GM21786 (cell line): Measurements from ENCODE around the gene TTC4.

Experiments used
- ATAC-seq: cut with Tn5 transposase; IDR thresholded peaks from one replicate; pipeline ENCODE4 v1.9.1; 2021; ENCODE audit not compliant: unreplicated experiment

Gene TTC4, protein sequence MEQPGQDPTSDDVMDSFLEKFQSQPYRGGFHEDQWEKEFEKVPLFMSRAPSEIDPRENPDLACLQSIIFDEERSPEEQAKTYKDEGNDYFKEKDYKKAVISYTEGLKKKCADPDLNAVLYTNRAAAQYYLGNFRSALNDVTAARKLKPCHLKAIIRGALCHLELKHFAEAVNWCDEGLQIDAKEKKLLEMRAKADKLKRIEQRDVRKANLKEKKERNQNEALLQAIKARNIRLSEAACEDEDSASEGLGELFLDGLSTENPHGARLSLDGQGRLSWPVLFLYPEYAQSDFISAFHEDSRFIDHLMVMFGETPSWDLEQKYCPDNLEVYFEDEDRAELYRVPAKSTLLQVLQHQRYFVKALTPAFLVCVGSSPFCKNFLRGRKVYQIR

DNA sequence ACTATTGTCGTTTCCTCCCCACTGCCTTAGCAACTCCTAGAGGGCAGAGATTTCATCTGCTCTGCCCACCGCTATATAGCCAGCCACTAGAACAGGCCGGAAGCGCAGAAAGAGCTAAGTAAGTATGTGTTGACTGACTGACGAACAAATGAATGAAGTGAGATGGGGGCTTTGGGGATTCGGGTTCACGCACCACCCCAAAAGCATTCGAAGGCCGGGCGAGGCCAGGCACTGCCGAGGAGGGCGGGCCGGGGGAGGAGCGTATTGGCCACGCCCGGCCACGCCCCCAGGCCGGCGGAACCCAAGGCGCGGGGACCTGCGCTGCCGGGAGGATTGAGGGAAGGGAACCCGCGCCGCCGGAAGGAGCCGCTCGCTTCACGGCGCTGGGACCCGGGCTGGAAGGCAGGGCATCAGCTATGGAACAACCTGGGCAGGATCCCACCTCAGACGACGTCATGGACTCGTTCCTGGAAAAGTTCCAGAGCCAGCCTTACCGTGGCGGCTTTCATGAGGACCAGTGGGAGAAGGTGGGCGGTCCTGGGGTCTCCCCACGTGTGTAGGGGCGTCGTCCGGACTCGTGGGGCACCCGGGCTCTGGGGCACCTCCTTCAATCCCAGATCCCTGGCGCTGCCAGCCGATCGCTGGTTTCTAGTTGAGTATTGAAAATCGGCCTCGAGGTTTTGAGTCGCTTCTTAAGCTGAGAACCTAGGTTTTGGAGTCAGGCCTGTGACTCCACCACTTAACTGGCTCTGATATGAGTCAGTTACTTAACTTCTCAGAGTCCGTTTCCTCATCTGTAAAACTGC is at the start of gene TTC4:
Gene TTC4 (plus strand): TSS at position 369 of the 806 bp plus-strand sequence. CDS start 48 bp downstream, at position 417.
- ATAC-seq, result peak; percentile 92

DNA sequence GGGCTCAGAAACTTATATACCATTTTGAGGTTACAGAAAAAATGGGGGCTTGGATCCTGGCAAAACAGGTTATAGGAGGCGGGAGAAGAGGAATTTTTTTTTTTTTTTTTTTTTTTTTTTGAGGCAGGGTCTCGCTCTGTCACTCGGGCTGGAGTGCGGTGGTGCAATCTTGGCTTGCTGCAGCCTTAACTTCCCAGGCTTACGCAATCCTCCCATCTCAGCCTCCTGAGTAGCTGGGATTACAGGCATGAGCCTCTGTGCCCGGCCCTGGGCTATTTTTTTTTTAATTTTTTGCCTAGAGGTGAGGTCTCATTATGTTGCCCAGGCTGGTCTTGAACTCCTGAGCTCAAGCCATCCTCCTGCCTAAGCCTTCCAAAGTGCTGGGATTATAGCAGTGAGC is 49.3 kb upstream of the TTC4 start:
- no peak for ATAC-seq

DNA sequence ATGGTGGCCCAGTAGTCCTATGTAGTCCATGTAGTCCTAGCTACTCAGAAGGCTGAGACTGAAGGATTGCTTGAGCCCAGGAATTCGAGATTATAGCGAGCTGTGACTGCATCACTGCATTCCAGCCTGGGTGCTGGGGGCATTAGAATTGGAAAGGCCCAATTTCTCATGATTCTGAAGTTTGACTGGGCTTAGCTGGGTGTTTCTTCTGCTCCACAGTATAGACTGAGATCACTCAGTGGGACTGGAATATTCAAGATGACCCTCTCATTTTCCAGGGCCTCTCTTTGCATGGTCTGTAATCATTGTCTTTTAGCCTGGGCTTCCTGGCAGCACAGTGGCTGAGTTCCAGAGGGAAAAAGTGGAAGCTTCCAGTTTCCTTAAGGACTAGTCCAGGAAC is 47.9 kb upstream of the TTC4 start:
- ATAC-seq, result no peak

DNA sequence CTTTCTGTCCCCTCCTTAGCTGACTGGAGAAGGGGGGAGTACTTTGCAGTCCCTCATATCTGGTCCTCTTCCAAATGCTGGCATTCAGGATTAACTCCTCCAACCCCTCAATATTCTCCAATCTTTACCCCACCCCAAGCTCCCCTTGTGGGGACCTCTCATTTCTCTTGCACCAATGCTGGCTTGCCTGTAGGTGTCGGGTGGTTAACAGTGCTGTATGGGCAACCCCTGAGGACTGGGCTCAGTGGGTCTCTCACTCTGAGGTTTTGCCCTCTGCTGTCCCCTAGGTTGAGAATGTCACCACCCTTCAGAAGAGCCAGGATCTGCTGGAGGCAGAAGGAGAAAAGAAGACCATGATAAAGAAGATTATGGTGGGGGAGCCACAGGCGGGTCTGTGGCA is 47.1 kb upstream of the TTC4 start:
- ATAC-seq, result no peak

DNA sequence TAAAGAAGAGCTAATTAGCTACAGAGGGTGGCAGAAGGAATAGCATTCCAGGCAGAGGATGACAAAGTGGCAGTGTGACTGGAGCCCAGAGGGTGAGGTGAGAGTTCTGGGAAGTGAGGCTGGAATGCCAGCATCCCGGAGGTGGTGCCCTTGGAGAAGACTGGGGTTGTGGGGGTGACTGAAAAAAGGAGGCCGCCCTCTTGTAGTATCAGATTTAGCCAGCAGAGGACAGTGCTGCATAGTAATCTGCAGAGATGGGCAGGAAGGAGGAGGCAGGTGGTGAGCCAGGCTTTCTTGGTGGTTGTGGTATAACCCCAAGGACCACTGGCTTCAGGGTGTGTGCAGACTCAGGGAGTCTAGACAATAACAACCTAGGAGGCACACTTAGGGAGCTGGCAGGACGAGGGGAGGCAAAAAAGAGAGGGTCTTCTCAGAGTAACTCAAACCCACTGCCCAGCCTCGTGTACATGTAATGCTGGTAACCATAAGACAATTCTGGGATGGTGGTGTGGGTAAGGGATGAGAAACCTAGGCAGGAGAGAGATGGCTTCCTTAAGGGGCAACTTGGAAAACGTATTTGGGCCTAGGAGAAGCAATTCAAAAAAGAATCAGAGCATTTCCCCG is 43.6 kb upstream of the TTC4 start:
- no peak for ATAC-seq

DNA sequence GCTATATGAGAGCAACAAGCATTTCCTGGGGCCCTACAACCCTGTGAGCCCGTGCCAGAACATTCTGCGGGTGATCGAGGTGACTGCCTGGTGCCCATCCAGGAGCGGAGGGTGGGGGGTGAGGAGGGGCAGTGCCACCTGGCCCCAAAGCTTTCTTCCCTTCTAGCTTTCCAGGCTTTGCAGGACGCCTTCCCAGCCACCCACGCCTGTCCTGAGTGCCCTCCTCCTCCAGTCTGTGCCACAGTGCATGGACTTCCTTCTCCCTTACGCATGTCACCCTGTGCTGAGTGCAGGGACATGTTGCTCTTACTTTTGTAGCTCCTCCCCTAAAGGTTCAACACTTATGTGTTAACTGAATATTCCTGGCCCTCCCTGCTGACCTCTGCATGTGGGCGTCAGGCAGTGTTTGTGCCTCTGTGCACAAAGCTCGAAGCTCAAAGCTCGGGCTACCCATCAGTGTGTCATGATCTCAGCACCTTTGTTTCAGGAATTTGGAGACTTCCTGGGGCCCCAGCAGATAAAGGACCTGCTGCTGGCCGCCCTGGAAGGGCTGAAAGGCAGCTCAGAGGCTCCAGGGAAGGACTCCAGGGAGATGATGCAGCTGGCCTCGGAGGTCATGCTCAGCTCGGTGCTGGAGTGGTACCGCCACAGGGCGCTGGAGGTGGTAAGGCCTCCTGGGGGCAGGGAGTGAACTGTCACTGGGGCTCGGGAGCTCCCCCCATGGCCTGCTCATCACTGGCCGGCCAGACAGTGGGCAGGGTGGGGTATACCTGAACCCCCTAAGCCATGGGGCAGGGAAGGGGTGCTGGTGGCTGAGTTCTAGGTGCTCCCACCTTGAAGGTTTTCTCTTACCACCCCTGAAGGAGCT is 36.7 kb upstream of the TTC4 start:
- no peak for ATAC-seq

DNA sequence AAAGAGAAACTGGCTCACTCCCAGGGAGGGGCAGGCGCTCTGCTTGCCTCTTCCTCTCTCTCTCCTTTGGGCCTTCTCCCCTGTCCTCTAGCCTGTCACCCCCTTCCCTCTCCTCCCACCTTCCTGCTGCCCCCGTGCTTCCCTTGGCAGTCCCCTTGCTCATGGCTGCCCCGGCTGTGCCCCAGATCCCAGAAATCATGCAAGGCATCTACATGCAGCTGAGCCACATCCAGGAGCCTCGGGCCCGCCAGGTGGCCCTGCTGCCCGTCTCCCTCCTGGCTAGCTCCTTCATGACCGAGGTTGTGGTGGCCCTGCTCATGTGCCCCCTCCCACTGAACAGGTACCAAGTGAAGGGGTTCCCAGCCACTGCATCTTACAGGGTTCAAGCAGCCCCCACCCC is 36.0 kb upstream of the TTC4 start:
- ATAC-seq, result no peak

DNA sequence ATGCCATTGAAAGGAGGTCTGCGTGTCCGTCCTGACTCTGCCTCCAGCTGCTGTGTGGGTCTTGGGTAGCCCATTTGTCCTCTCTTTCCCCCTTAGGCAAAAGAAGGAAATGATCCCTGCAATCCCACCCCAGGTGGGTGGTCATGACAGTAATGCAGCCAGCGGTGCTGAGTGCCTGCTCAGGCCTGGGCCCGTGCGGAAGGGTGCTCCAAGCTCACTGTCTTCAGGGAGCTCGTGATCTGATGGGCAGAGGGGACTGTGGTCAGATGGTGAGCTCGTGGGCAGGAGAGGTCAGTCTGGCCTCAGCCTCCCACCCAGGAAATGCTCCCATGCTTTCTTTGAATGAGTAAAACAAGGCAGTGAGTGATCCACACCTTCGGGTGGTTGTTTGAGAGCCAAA is 35.3 kb upstream of the TTC4 start:
- no peak for ATAC-seq

DNA sequence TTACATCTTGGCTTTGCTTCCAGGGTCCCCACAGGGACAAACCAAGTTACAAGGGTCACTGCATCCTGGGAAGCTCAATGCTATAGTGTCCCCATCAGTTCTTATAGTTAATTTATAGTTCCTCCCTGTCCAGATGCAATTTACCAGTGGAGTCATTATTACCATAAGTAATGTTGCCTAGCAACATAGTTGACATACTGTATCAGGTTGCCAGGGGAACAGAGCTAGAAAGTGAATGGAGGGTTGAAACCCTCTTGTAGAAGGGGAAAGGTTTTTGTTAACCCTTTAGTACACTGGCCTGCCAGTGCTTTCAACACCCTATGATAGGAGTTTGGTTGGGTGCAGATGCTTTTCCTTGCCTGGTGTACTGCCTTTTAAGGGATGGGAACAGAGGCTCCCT is 34.3 kb upstream of the TTC4 start:
- no peak for ATAC-seq

DNA sequence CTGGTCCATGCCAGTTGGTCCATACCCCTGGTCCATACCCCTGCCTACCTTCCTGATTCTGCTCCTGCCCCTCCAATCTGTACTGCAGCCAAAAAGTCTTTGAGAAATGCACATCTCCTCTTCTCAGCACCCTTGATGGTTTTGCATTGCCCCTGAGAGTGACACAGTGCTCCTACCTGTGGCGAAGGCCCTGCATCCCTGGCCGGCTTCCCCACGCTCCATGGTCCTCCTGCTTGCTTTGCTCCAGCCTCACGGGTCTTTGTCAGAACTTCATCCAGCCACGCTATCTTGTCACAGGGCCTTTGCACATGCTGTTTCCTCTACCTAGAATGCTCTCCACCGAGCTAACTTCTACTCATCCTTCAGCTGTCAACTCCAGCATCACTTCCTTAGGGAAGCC is 32.2 kb upstream of the TTC4 start:
- no peak for ATAC-seq

DNA sequence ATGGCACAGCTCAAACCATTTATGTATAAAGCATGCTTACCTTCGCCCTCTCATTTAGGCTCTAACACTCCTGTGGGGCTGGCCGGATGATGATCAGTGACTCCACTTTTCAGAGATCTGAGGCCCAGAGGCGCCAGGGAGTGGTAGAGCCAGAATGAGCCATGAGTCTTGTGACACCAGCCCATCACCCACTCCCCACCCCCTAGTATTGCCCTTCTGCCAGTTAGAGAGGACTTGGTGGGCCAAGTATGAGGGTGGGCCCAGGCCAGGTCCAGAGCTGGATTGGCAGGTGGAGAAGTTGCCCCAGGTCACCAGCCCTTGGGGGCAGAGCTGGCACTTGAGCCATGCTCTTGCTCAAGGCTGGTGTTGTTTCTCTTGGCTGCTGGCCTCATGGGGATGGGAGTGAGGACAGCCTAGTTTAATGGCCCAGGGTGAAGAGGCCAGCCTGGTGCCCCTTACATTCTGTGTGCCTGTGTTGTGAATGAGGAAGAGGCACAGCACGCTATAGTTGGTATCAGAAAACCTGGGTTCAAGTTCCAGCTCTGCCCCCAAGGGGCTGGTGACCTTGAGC is 30.2 kb upstream of the TTC4 start:
- no peak for ATAC-seq

DNA sequence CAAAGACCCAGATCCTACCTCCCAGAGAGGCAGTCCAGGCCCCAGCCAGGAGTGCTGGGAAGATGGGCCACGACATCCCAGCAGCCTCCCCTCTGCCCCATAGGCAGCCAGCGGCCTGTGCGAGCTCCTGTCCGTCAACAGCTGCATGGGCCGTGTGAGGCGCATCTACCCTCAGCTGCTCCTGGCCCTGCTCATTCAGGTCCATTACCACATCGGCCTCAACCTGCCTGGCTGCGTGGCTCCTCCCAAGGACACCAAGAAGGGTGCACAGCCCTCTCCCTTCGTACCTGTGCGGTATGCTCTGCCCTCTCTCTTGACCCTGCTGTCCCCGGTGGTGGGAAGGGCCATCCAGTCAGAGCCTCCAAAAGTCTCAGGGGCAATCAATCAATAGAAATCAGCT is 29.5 kb upstream of the TTC4 start:
- ATAC-seq, result no peak

DNA sequence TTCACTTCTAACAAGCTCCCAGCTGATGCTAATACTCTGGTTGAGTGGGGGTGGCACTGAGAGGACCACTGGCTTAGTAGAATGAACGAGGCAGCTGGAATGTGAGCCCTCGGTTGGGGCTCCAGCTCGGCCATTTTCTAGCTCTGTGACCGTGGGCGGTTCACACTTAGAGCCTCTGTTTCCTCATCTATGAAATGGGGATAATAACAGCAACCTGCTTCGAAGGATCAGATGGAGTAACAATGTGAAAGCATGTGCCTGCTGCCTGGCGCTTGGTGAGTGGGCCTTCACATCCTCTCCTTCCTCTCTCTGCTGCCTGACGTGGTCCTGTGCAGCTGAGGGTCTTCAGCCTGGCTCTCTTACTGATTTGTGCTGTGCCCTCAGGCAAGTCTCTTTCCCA is 20.9 kb upstream of the TTC4 start:
- no peak for ATAC-seq

DNA sequence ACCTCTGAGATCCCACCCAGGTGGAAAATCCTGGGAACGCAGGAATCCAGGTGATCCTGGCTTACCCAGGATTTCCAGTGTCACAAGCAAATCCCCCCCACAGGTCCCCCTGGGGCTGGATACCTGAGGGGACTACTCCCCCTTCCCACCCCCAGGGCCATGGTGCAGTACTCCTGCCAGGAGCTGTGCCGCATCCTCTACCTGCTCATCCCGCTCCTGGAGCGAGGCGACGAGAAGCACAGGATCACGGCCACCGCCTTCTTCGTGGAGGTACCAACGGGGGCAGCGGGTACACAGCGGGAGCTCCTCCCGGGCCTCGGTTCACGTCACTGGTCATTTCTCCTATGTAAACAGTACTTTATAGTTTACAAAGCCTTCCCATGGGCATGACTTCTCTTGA is 20.4 kb upstream of the TTC4 start:
- ATAC-seq, result no peak

DNA sequence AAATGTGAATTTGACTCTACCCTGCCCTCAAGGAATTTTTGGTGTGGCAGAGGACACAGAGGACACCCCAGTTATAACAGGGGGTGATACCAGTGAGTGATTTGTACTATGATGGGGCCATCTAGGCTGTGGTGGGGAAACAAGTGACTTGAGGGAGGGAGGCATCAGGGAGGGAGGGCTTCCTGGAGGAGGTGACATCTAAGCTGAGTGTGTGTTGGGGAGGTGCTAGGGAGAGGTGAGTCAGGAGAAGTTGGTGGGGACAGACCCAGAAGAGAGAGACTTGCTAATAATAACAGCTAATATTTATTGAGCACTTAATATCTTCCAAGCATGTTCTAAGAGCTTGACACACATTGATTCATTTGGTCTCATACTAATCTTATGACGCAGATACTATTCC is 19.9 kb upstream of the TTC4 start:
- no peak for ATAC-seq

DNA sequence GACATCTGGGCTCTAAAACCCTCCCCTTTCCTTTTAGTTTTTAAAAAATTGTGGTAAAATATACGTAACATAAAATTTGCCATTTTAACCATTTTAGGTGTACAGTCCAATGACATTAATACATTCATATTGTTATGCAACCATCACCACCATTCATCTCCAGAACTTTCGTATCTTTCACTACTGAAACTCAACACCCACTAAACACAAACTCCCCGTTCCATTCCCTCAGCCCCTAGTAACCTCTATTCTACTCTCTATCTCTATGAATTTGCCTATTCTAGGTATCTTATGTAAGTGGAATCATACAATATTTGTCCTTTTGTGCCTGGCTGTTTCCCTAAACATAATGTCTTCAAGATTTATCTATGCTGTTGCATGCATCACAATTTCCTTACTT is 19.4 kb upstream of the TTC4 start:
- no peak for ATAC-seq

DNA sequence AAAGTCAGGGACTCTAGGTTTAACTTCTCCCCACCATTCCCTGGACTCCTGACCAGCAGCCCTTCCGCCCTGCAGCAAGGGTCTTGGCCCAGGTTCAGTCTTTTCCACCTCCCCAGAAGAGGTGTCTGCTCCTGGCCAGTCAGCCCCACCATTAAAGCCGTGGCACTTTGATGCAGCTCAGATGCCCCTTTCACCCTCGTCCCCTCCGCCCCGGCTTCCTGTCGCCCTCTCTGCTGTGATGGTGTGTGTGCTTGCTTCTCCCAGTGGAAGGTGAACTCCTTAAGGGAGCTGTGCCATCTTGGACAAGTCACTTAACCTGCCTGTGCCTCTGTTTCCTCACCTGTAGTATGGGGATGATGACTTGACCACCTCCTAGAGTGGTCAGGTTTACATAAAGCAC is 17.8 kb upstream of the TTC4 start:
- ATAC-seq, result no peak

DNA sequence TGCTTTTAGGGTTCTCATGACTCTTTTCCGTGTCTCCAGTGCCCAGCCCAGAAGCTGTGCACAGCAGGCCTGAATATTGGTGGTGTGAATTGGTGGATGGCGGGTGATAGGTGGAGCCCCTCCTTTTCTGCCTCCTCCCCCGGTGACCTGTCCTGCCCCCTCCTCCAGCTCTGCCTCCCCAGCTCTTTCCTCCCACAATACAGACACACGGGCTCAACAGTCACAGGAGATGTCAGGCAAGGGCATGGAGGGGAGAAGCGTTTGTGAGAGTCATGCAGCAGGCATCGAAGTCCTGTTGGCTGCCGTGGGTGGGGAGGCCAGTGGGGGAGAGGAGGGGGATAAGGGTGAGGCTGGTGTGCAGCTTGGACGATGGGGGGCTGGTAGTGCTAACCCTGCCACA is 17.3 kb upstream of the TTC4 start:
- ATAC-seq, result no peak

DNA sequence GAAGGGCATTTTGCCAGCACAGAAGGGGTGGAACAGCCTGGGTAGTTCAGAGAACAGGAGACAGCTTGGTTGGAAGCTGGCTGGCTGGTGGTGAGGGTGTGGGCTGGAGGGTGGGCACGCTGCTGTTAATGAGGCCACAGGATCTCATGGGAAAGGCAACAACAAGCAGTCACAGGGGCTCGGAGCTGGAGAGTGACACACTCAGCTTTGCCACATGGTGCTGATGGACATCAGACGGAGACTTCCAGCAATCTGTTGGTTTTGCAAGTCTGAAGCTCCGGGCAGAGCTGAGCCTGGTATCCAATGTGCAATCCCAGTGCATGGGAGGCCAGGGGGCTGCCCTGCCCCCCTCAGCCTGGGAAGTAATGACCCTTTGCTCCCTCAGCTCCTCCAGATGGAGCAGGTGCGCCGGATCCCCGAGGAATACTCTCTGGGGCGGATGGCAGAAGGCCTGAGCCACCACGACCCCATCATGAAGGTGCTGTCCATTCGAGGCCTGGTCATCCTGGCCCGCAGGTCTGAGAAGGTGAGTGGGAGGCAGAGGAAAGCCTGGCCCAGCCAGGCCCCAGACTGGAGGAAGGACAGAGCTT is 15.6 kb upstream of the TTC4 start:
- ATAC-seq, result no peak

DNA sequence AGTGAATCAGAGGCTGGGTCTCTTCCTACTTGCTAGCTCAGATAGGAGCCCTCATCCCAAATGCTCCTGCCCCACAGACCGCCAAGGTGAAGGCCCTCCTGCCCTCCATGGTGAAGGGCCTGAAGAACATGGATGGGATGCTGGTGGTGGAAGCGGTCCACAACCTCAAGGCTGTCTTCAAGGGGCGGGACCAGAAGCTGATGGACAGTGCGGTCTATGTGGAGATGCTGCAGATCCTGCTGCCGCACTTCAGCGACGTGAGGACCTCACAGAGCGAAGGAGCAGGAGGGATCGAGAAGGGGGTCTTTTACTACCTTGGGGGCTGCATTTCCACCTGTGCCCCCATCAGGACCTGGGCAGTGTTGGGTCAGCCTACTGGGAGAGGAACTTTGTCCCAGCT is 14.6 kb upstream of the TTC4 start:
- ATAC-seq, result no peak
